Measurements from ENCODE around the gene CCDC17. TPM values are rescaled to one million over a fixed set of nuclear protein-coding genes. Genes with fewer than 3 reads are reported as not detected.

The CCDC17 gene
- polyA plus RNA-seq, 1 donor (not counting 4 experiments of a cell fraction or from before 2014, with no cell fraction given) = 0.37 TPM

- no peak overlapping the region for H3K4me2 ChIP-seq (ENCODE audit: control insufficient read depth, extremely low read depth, insufficient read depth, low read depth, low read length)
- no peaks in the 10 kb centered on the region for H3K9me1 ChIP-seq (ENCODE audit: control insufficient read depth, extremely low read depth, insufficient read depth, low read length)
- no peaks in the 10 kb centered on the region for H3K9me3 ChIP-seq (ENCODE audit: control insufficient read depth, low read depth, low read length)
- H3K4me1 ChIP-seq (ENCODE audit: control insufficient read depth, extremely low read depth, insufficient read depth, low read length) = peaks cover 3% of the 10 kb centered on the region
- no peak for FAIRE-seq
- DNase-seq (ENCODE audit: low read depth, low spot score) = no peak
- peaks cover 8% of the 10 kb centered on the region for H4K20me1 ChIP-seq (ENCODE audit: control insufficient read depth, extremely low read depth, insufficient read depth, low read length)
- peaks cover 20 to 30% of the 10 kb centered on the region in 2 experiments for H3K36me3 ChIP-seq (ENCODE audit: control insufficient read depth in 2 of 2, extremely low read depth in 1 of 2, insufficient read depth in 2 of 2, low read length in 2 of 2)
- no peak overlapping the region for H3K9ac ChIP-seq (ENCODE audit: control insufficient read depth, extremely low read depth, insufficient read depth, low read length)
- H3K27me3 ChIP-seq (ENCODE audit: control insufficient read depth, extremely low read depth, insufficient read depth, low read length) = no peaks in the 10 kb centered on the region
- peaks cover 53% of the 10 kb centered on the region for H3K79me2 ChIP-seq (ENCODE audit: control insufficient read depth, insufficient read depth, low read length)
- no peak overlapping the region for H3K27ac ChIP-seq (ENCODE audit: control insufficient read depth, insufficient read depth, low read length)
- H3K4me3 ChIP-seq (ENCODE audit: control insufficient read depth in 2 of 3, extremely low read depth in 1 of 3, insufficient read depth in 2 of 3, low read depth in 1 of 3, low read length in 3 of 3) = no peak overlapping the region
- no peak for TF ChIP-seq EZH2 (IDR thresholded peaks at IDR 0.05; ENCODE audit: low read length)
- TF ChIP-seq, protein P1, sequence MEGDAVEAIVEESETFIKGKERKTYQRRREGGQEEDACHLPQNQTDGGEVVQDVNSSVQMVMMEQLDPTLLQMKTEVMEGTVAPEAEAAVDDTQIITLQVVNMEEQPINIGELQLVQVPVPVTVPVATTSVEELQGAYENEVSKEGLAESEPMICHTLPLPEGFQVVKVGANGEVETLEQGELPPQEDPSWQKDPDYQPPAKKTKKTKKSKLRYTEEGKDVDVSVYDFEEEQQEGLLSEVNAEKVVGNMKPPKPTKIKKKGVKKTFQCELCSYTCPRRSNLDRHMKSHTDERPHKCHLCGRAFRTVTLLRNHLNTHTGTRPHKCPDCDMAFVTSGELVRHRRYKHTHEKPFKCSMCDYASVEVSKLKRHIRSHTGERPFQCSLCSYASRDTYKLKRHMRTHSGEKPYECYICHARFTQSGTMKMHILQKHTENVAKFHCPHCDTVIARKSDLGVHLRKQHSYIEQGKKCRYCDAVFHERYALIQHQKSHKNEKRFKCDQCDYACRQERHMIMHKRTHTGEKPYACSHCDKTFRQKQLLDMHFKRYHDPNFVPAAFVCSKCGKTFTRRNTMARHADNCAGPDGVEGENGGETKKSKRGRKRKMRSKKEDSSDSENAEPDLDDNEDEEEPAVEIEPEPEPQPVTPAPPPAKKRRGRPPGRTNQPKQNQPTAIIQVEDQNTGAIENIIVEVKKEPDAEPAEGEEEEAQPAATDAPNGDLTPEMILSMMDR (optimal IDR thresholded peaks at IDR 0.05 in 1 of 3, IDR thresholded peaks at IDR 0.05 in 1 of 3, conservative IDR thresholded peaks at IDR 0.05 in 1 of 3; ENCODE audit: extremely low read depth in 1 of 3, insufficient read depth in 2 of 3, low read length in 3 of 3) = no peak
- H2AFZ ChIP-seq (ENCODE audit: control insufficient read depth, low read length) = no peak overlapping the region
- dilution Hi-C loops (cut with MboI; ENCODE audit: extremely low pct_ligation_motif_present, low sequenced_read_pairs) = no loop called here
Measured at GRCh38 chr1:45660336-45660735, 36.5 kb upstream of the CCDC17 start.

DNA sequence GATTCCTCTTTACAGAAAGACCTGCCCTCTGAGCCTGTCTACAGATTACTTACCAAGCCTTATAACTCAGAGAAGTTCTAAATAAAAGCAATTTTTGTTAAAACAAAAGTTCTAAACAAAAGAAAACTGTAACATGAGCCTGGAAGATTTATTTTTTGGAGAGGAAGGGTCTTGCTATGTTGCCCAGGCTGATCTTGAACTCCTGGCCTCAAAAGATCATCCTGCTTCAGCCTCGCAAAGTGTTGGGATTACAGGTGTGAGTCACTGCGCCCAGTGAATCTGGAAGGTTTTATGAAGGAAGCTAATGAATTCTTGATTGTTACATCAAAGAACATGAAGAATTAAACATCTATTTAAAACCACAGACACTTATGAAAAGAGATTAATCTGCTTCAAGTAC, 35.4 kb upstream of the CCDC17 start:
- Histone ChIP-seq H3K27me3 (ENCODE audit: control insufficient read depth, extremely low read depth, insufficient read depth, low read length) (no peaks in the 10 kb centered on the region), H4K20me1 (ENCODE audit: control insufficient read depth, extremely low read depth, insufficient read depth, low read length) (peaks cover 8% of the 10 kb centered on the region), H2AFZ (ENCODE audit: control insufficient read depth, low read length) (no peak overlapping the region), H3K4me2 (ENCODE audit: control insufficient read depth, extremely low read depth, insufficient read depth, low read depth, low read length) (no peak overlapping the region), H3K4me1 (ENCODE audit: control insufficient read depth, extremely low read depth, insufficient read depth, low read length) (peaks cover 7% of the 10 kb centered on the region), H3K79me2 (ENCODE audit: control insufficient read depth, insufficient read depth, low read length) (peaks cover 42% of the 10 kb centered on the region), H3K9me1 (ENCODE audit: control insufficient read depth, extremely low read depth, insufficient read depth, low read length) (no peaks in the 10 kb centered on the region), H3K9ac (ENCODE audit: control insufficient read depth, extremely low read depth, insufficient read depth, low read length) (no peak overlapping the region), H3K9me3 (ENCODE audit: control insufficient read depth, low read depth, low read length) (no peaks in the 10 kb centered on the region), H3K36me3 (ENCODE audit: control insufficient read depth in 2 of 2, extremely low read depth in 1 of 2, insufficient read depth in 2 of 2, low read length in 2 of 2) (peaks cover 22 to 38% of the 10 kb centered on the region in 2 experiments), H3K4me3 (ENCODE audit: control insufficient read depth in 2 of 3, extremely low read depth in 1 of 3, insufficient read depth in 2 of 3, low read depth in 1 of 3, low read length in 3 of 3) (no peak overlapping the region), H3K27ac (ENCODE audit: control insufficient read depth, insufficient read depth, low read length) (no peak overlapping the region)
- FAIRE-seq = no peak
- DNase-seq (ENCODE audit: low read depth, low spot score) = no peak
- dilution Hi-C loops (cut with MboI; ENCODE audit: extremely low pct_ligation_motif_present, low sequenced_read_pairs) = no loop called here
- no peak for TF ChIP-seq EZH2 (IDR thresholded peaks at IDR 0.05; ENCODE audit: low read length)

GRCh38 chr1:45658171-45658570, 34.3 kb upstream of the CCDC17 start:
- no peak overlapping the region for H3K4me3 ChIP-seq (ENCODE audit: control insufficient read depth in 2 of 3, extremely low read depth in 1 of 3, insufficient read depth in 2 of 3, low read depth in 1 of 3, low read length in 3 of 3)
- H3K79me2 ChIP-seq (ENCODE audit: control insufficient read depth, insufficient read depth, low read length) = peaks cover 31% of the 10 kb centered on the region
- H3K27me3 ChIP-seq (ENCODE audit: control insufficient read depth, extremely low read depth, insufficient read depth, low read length) = no peaks in the 10 kb centered on the region
- peaks cover 6% of the 10 kb centered on the region for H4K20me1 ChIP-seq (ENCODE audit: control insufficient read depth, extremely low read depth, insufficient read depth, low read length)
- H3K4me2 ChIP-seq (ENCODE audit: control insufficient read depth, extremely low read depth, insufficient read depth, low read depth, low read length) = no peak overlapping the region
- peaks cover 24 to 47% of the 10 kb centered on the region in 2 experiments for H3K36me3 ChIP-seq (ENCODE audit: control insufficient read depth in 2 of 2, extremely low read depth in 1 of 2, insufficient read depth in 2 of 2, low read length in 2 of 2)
- H2AFZ ChIP-seq (ENCODE audit: control insufficient read depth, low read length) = no peak overlapping the region
- H3K9me3 ChIP-seq (ENCODE audit: control insufficient read depth, low read depth, low read length) = no peaks in the 10 kb centered on the region
- dilution Hi-C loops (cut with MboI; ENCODE audit: extremely low pct_ligation_motif_present, low sequenced_read_pairs) = no loop called here
- no peak for TF ChIP-seq EZH2 (IDR thresholded peaks at IDR 0.05; ENCODE audit: low read length)
- TF ChIP-seq, protein P1 (optimal IDR thresholded peaks at IDR 0.05 in 1 of 3, IDR thresholded peaks at IDR 0.05 in 1 of 3, conservative IDR thresholded peaks at IDR 0.05 in 1 of 3; ENCODE audit: extremely low read depth in 1 of 3, insufficient read depth in 2 of 3, low read length in 3 of 3) = no peak
- no peak overlapping the region for H3K27ac ChIP-seq (ENCODE audit: control insufficient read depth, insufficient read depth, low read length)
- no peaks in the 10 kb centered on the region for H3K9me1 ChIP-seq (ENCODE audit: control insufficient read depth, extremely low read depth, insufficient read depth, low read length)
- no peak for DNase-seq (ENCODE audit: low read depth, low spot score)
- H3K4me1 ChIP-seq (ENCODE audit: control insufficient read depth, extremely low read depth, insufficient read depth, low read length) = peaks cover 7% of the 10 kb centered on the region
- H3K9ac ChIP-seq (ENCODE audit: control insufficient read depth, extremely low read depth, insufficient read depth, low read length) = no peak overlapping the region
- no peak for FAIRE-seq

Measured in keratinocyte (primary cell).